Measurements from ENCODE around the gene TH.
"Not testable (repeated sequence)": the region's sequence is repeated elsewhere in the genome, so short reads cannot be mapped to it uniquely, and the experiment has no call there.

TH gene

GRCh38 chr11:2185324-2186085, 13.9 kb upstream of the TH start:
- in situ Hi-C loops (cut with MboI; ENCODE audit: low pct_unique_long_range_greater_than_20kb, low sequenced_read_pairs): loop anchor here (25.0 kb wide), 1 partner anchor 352 kb away; no protein-coding TSS in a partner anchor
- DNase-seq: no peak

GRCh38 chr11:2182692-2183474, 11.3 kb upstream of the TH start:
- DNase-seq: no peak
- in situ Hi-C loops (cut with MboI; ENCODE audit: low pct_unique_long_range_greater_than_20kb, low sequenced_read_pairs): loop anchor here (25.0 kb wide), 1 partner anchor 354 kb away; no protein-coding TSS in a partner anchor

- in situ Hi-C loops (cut with MboI; ENCODE audit: low pct_unique_long_range_greater_than_20kb, low sequenced_read_pairs): loop anchor here (25.0 kb wide), 1 partner anchor 355 kb away; no protein-coding TSS in a partner anchor
These were observed 10.5 kb upstream of the TH start for GRCh38 chr11:2182075-2182474.

GRCh38 chr11:2180789-2181370, 9.3 kb upstream of the TH start:
- in situ Hi-C loops (cut with MboI; ENCODE audit: low pct_unique_long_range_greater_than_20kb, low sequenced_read_pairs): loop anchor here (25.0 kb wide), 1 partner anchor 356 kb away; no protein-coding TSS in a partner anchor
- no peak for DNase-seq

More at GRCh38 chr11:2182075-2182474, 10.5 kb upstream of the TH start:
- no peak for DNase-seq

GRCh38 chr11:2180347-2180746, 8.7 kb upstream of the TH start:
- in situ Hi-C loops (cut with MboI; ENCODE audit: low pct_unique_long_range_greater_than_20kb, low sequenced_read_pairs): loop anchor here (25.0 kb wide), 1 partner anchor 357 kb away; no protein-coding TSS in a partner anchor
- no peak for DNase-seq

- in situ Hi-C loops (cut with MboI; ENCODE audit: low pct_unique_long_range_greater_than_20kb, low sequenced_read_pairs): loop anchor here (25.0 kb wide), 1 partner anchor 358 kb away; no protein-coding TSS in a partner anchor
These were observed 7.9 kb upstream of the TH start for GRCh38 chr11:2179516-2179915.

GRCh38 chr11:2178906-2179494, 7.4 kb upstream of the TH start:
- DNase-seq: no peak
- in situ Hi-C loops (cut with MboI; ENCODE audit: low pct_unique_long_range_greater_than_20kb, low sequenced_read_pairs): loop anchor here (25.0 kb wide), 1 partner anchor 358 kb away; no protein-coding TSS in a partner anchor

More at GRCh38 chr11:2179516-2179915, 7.9 kb upstream of the TH start:
- no peak for DNase-seq

- in situ Hi-C loops (cut with MboI; ENCODE audit: low pct_unique_long_range_greater_than_20kb, low sequenced_read_pairs): loop anchor here (25.0 kb wide), 1 partner anchor 359 kb away; no protein-coding TSS in a partner anchor
- not testable (repeated sequence) for DNase-seq
These were observed 6.6 kb upstream of the TH start for GRCh38 chr11:2178055-2178773.

GRCh38 chr11:2177076-2177475, 5.5 kb upstream of the TH start:
- in situ Hi-C loops (cut with MboI; ENCODE audit: low pct_unique_long_range_greater_than_20kb, low sequenced_read_pairs): loop anchor here (25.0 kb wide), 1 partner anchor 360 kb away; no protein-coding TSS in a partner anchor
- no peak for DNase-seq

- in situ Hi-C loops (cut with MboI; ENCODE audit: low pct_unique_long_range_greater_than_20kb, low sequenced_read_pairs): loop anchor here (25.0 kb wide), 1 partner anchor 361 kb away; no protein-coding TSS in a partner anchor
- no peak for DNase-seq
These were observed 4.8 kb upstream of the TH start for GRCh38 chr11:2176389-2176900.

GRCh38 chr11:2175659-2176058, 4.0 kb upstream of the TH start:
- in situ Hi-C loops (cut with MboI; ENCODE audit: low pct_unique_long_range_greater_than_20kb, low sequenced_read_pairs): loop anchor here (25.0 kb wide), 1 partner anchor 362 kb away; no protein-coding TSS in a partner anchor

GRCh38 chr11:2174361-2174760, 2.7 kb upstream of the TH start:
- no peak for DNase-seq
- in situ Hi-C loops (cut with MboI; ENCODE audit: low pct_unique_long_range_greater_than_20kb, low sequenced_read_pairs): no loop called here

More at GRCh38 chr11:2175659-2176058, 4.0 kb upstream of the TH start:
- no peak for DNase-seq

GRCh38 chr11:2173761-2174160, 2.1 kb upstream of the TH start:
- no peak for DNase-seq
- in situ Hi-C loops (cut with MboI; ENCODE audit: low pct_unique_long_range_greater_than_20kb, low sequenced_read_pairs): no loop called here

- in situ Hi-C loops (cut with MboI; ENCODE audit: low pct_unique_long_range_greater_than_20kb, low sequenced_read_pairs): no loop called here
These were observed 1.6 kb upstream of the TH start for GRCh38 chr11:2173150-2173693.

GRCh38 chr11:2172676-2173075, 1.1 kb upstream of the TH start:
- no peak for DNase-seq
- in situ Hi-C loops (cut with MboI; ENCODE audit: low pct_unique_long_range_greater_than_20kb, low sequenced_read_pairs): no loop called here

More at GRCh38 chr11:2173150-2173693, 1.6 kb upstream of the TH start:
- no peak for DNase-seq

GRCh38 chr11:2169626-2170570, 1.7 kb downstream of the TH start:
- DNase-seq: no peak
- in situ Hi-C loops (cut with MboI; ENCODE audit: low pct_unique_long_range_greater_than_20kb, low sequenced_read_pairs): no loop called here

GRCh38 chr11:2169005-2169378, 2.6 kb downstream of the TH start:
- DNase-seq: no peak
- in situ Hi-C loops (cut with MboI; ENCODE audit: low pct_unique_long_range_greater_than_20kb, low sequenced_read_pairs): no loop called here
